Stimulated activated CD4-positive, alpha-beta T cell treated with anti-CD3 and anti-CD28 coated beads, Interleukin-15, amount 100 ng/mL, for 24 hours (primary cell): ENCODE measurements around the gene SH3RF1.

ENCODE experiments used
- DNase-seq: peaks from one replicate; pipeline ENCODE4 v3.0.0-alpha.2; 2020

The SH3RF1 gene

GRCh38 chr4:169059306-169060211 is 211.2 kb downstream of the SH3RF1 start:
- no peak for DNase-seq

- DNase-seq, result no peak
Measured at GRCh38 chr4:169058312-169058711, 212.4 kb downstream of the SH3RF1 start.

GRCh38 chr4:169054879-169055278 is 215.9 kb downstream of the SH3RF1 start:
- no peak for DNase-seq

GRCh38 chr4:169052594-169052945 is 218.2 kb downstream of the SH3RF1 start:
- no peak for DNase-seq

DNA sequence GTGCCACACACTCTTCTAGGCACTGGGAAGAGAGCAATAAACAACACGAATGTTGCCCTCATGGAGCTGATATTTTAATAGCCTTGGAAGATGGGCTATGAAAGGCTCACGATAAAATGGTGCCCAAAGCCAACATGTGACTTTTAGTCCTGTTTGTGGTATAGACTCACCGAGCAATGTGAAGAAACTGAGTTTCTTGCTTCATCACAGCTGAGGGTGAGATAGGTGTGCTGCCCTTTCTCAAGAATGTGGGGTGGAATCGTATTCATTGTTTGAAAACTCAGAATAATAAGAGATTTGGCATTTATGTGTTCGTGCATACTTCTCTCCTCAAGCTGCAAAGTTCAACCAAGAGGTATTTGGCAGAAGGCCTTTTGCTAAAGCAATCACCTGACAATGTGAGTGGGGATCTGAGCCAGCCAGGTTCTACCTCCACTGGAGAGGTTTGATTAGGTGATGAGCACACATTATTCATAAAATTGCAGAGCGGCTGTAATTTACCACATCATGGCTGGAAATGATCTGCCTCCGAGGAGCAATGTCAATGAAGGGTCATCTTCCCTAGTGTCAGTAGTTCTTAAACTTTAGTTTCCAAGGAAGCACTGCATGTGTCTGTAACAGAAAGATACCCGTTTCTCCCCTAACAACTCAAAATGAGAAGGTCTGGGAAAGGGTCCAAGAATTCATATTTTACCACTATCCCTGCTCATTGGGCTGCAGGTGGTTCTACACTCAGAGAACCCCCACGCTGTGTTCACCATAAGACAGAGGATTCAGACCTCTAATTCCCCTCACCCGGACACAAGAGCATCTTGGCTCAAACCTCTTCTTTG is 218.8 kb downstream of the SH3RF1 start:
- no peak for DNase-seq

DNA sequence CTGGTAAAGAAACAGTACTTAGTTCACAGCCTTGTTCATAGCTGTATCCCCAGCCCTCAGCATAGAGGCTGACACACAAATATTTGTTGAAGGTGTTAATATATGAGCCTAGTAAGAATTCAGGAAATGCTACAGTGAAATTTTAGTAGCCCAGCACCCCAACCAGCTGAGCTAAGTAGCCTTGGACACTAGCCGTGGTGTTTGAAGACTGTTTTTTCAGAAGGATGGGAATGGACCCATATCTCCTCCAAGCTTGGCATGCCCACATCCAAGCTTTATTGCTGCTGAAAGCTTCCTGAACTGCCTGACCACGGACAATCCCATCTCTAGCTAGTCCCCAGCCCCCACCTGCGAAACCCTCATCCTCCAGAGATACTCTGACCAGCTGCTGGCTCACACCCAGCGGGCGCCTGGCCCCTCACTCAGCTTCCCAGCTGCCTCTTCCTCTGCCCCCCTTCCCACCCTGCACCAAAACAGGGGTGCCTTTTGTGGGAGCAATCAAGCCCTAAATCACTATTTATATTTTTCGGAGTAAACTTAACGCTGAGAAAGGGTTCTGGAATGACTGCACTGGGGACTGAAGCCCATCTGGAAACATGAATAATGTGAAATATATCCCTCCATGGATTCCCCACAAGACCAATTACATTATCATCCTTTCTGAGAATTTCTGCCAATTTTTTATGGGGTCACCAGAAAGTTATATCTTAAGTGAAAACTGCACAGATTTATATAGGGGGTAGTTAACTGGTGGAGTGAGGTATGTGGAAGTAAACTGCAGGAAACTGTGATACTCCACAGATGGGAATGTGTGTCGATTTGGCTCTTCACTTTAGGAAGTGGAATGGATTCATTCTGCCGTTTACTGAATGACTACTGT is 219.6 kb downstream of the SH3RF1 start:
- DNase-seq, result no peak

DNA sequence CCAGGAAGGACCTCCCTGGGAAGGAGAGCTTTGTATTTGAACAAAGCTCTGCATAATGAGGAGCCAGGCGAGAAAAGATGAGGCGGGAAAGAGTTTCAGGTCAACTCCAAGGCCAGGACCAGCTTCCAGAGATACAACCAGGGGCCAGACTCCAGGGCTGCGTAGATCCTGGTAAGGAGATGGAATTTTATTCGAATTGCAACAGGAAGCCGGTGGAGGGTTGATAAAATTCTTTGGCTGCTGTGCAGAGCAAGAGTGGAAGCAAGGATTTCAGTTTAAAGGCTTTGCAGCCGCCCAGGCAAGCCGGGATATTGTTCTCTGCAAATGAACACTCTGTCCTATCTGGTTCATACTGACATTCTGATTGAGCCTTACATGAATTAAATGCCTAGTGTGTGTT is 220.5 kb downstream of the SH3RF1 start:
- DNase-seq, result no peak

DNA sequence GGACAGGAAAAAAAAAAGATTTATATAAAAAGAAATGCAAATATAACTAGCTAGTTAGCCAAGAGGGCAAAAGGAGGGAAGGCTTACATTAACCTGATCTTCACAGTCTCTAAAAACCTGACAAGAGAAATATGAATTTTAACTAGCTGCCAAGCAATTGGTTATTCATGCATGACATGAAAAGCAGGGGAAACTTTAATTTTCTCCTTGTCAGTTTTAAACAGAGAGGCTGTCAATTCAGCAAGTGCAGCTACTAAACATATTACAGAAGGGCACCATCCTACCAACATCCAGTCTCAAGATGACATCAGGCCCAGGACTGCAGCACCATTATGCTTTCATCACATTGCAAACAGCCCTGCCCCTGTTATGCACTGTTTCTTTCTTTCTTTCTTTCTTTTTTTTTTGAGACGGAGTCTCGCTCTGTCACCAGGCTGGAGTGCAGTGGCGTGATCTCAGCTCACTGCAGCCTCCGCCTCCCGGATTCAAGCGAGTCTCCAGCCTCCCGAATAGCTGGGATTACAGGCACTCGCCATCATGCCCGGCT is 221.8 kb downstream of the SH3RF1 start:
- DNase-seq, result no peak

DNA sequence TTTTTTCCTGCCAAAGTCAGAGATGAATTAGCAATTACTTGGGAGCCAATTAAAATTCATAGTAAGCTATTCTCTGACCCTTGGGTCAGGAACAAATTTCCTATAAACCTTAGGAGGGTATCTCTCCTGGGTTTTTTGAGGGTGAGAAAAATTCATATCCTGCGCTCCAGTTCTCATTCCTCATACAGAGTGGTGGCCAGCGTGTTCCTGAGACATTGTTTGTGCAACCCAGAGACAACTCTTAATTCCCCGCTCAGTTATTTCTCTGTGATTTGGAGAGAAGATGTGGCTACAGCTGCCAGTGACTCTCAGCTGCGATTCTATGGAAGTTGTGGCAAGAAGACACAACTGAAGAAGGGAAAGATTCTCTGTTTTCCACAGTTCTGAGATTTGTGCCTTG is 222.8 kb downstream of the SH3RF1 start:
- no peak for DNase-seq

GRCh38 chr4:169045862-169046584 is 224.7 kb downstream of the SH3RF1 start:
- DNase-seq, result no peak

GRCh38 chr4:169044714-169045447 is 225.9 kb downstream of the SH3RF1 start:
- no peak for DNase-seq
